Activated naive CD4-positive, alpha-beta T cell treated with anti-CD3 and anti-CD28 coated beads, Interleukin-2, amount 50 U/mL, for 72 hours (primary cell): Measurements from ENCODE around the gene APOB. TPM values are rescaled to one million over a fixed set of nuclear protein-coding genes. Genes with fewer than 3 reads are reported as not detected.

Source experiments
- ATAC-seq, 2 donors: fragments of 150-1000 bp; cut with Tn5 transposase; 2 replicates each; pipeline ENCODE4 v1.10.0; 2021; ENCODE audit warnings: mild to moderate bottlenecking in 2 of 2, moderate library complexity in 2 of 2
- DNase-seq, 2 donors: peaks; one replicate each; pipeline ENCODE4 v3.0.0; 2021 to 2022; ENCODE audit warnings: low spot score in 2 of 2
- H3K27ac Mint-ChIP-seq, 2 donors: one replicate each; pipeline ENCODE4 v1.8.0; 2022; ENCODE audit warnings: mild to moderate bottlenecking in 2 of 2, mixed read lengths in 2 of 2
- H3K36me3 Mint-ChIP-seq, 2 donors: one replicate each; pipeline ENCODE4 v1.8.0; 2022; ENCODE audit warnings: mixed read lengths in 2 of 2
- H3K9me3 Mint-ChIP-seq, 2 donors: one replicate each; pipeline ENCODE4 v1.8.0; 2022; ENCODE audit warnings: mixed read lengths in 2 of 2
- total RNA-seq, 2 donors: library from RNA; stranded (reverse); gene quantifications; one replicate each; pipeline ENCODE4 v1.2.3, GENCODE V29; 2022

APOB gene
- total RNA-seq, 2 donors from 2014 or later = not detected

- H3K9me3 Mint-ChIP-seq = no peaks in the 10 kb centered on the region
- no peak overlapping the region for H3K27ac Mint-ChIP-seq
- ATAC-seq = no peak
- no peaks in the 10 kb centered on the region for H3K36me3 Mint-ChIP-seq
- DNase-seq = no peak
These were observed 15.6 kb downstream of the APOB start for GRCh38 chr2:21028021-21028947.

- Mint-ChIP-seq H3K36me3 (no peaks in the 10 kb centered on the region), H3K27ac (no peak overlapping the region), H3K9me3 (no peaks in the 10 kb centered on the region)
- DNase-seq = no peak
- ATAC-seq = no peak
These were observed 17.2 kb downstream of the APOB start for GRCh38 chr2:21026479-21027282.

- Mint-ChIP-seq H3K27ac (no peak overlapping the region), H3K36me3 (no peaks in the 10 kb centered on the region), H3K9me3 (no peaks in the 10 kb centered on the region)
- DNase-seq = no peak
- ATAC-seq = no peak
These were observed 18.0 kb downstream of the APOB start for GRCh38 chr2:21025690-21026478.

GRCh38 chr2:21024722-21025389 lies 19.0 kb downstream of the APOB start:
- Mint-ChIP-seq H3K27ac (no peak overlapping the region), H3K9me3 (no peaks in the 10 kb centered on the region), H3K36me3 (no peaks in the 10 kb centered on the region)
- ATAC-seq (no peak), DNase-seq (no peak)

GRCh38 chr2:21024198-21024597 lies 19.7 kb downstream of the APOB start:
- Mint-ChIP-seq H3K36me3 (no peaks in the 10 kb centered on the region), H3K27ac (no peak overlapping the region), H3K9me3 (no peaks in the 10 kb centered on the region)
- ATAC-seq (no peak), DNase-seq (no peak)

GRCh38 chr2:21023419-21024181 lies 20.3 kb downstream of the APOB start:
- no peak for ATAC-seq

GRCh38 chr2:21022792-21023367 lies 21.0 kb downstream of the APOB start:
- H3K9me3 Mint-ChIP-seq = no peaks in the 10 kb centered on the region

More at GRCh38 chr2:21023419-21024181, 20.3 kb downstream of the APOB start:
- H3K27ac Mint-ChIP-seq = no peak overlapping the region
- no peak for DNase-seq
- no peaks in the 10 kb centered on the region for H3K36me3 Mint-ChIP-seq
- no peaks in the 10 kb centered on the region for H3K9me3 Mint-ChIP-seq

GRCh38 chr2:21021430-21021829 lies 22.4 kb downstream of the APOB start:
- no peak overlapping the region for H3K27ac Mint-ChIP-seq
- no peak for DNase-seq
- no peak for ATAC-seq
- H3K9me3 Mint-ChIP-seq = no peaks in the 10 kb centered on the region
- H3K36me3 Mint-ChIP-seq = no peaks in the 10 kb centered on the region

More at GRCh38 chr2:21022792-21023367, 21.0 kb downstream of the APOB start:
- no peaks in the 10 kb centered on the region for H3K36me3 Mint-ChIP-seq
- ATAC-seq = no peak
- no peak overlapping the region for H3K27ac Mint-ChIP-seq
- no peak for DNase-seq

- DNase-seq = no peak
- Mint-ChIP-seq H3K36me3 (no peaks in the 10 kb centered on the region), H3K27ac (no peak overlapping the region), H3K9me3 (no peaks in the 10 kb centered on the region)
- ATAC-seq = no peak
These were observed 23.1 kb downstream of the APOB start for GRCh38 chr2:21020668-21021288.

GRCh38 chr2:21020031-21020667 lies 23.7 kb downstream of the APOB start:
- no peaks in the 10 kb centered on the region for H3K9me3 Mint-ChIP-seq
- H3K27ac Mint-ChIP-seq = no peak overlapping the region
- DNase-seq (no peak), ATAC-seq (no peak)
- H3K36me3 Mint-ChIP-seq = no peaks in the 10 kb centered on the region

- H3K36me3 Mint-ChIP-seq = no peaks in the 10 kb centered on the region
- no peak overlapping the region for H3K27ac Mint-ChIP-seq
These were observed 24.2 kb downstream of the APOB start for GRCh38 chr2:21019678-21020021.

GRCh38 chr2:21019000-21019677 lies 24.7 kb downstream of the APOB start:
- Mint-ChIP-seq H3K27ac (no peak overlapping the region), H3K9me3 (no peaks in the 10 kb centered on the region), H3K36me3 (no peaks in the 10 kb centered on the region)
- no peak for ATAC-seq
- DNase-seq = no peak

More at GRCh38 chr2:21019678-21020021, 24.2 kb downstream of the APOB start:
- ATAC-seq = no peak
- H3K9me3 Mint-ChIP-seq = no peaks in the 10 kb centered on the region
- DNase-seq = no peak

- DNase-seq = no peak
- H3K36me3 Mint-ChIP-seq = no peaks in the 10 kb centered on the region
These were observed 25.6 kb downstream of the APOB start for GRCh38 chr2:21018290-21018689.

GRCh38 chr2:21017748-21018276 lies 26.1 kb downstream of the APOB start:
- no peaks in the 10 kb centered on the region for H3K9me3 Mint-ChIP-seq

More at GRCh38 chr2:21018290-21018689, 25.6 kb downstream of the APOB start:
- ATAC-seq = no peak
- Mint-ChIP-seq H3K27ac (no peak overlapping the region), H3K9me3 (no peaks in the 10 kb centered on the region)

More at GRCh38 chr2:21017748-21018276, 26.1 kb downstream of the APOB start:
- no peak for DNase-seq
- Mint-ChIP-seq H3K36me3 (no peaks in the 10 kb centered on the region), H3K27ac (no peak overlapping the region)
- ATAC-seq = no peak
